ENCODE results near the gene EP400.

Gene EP400

DNA sequence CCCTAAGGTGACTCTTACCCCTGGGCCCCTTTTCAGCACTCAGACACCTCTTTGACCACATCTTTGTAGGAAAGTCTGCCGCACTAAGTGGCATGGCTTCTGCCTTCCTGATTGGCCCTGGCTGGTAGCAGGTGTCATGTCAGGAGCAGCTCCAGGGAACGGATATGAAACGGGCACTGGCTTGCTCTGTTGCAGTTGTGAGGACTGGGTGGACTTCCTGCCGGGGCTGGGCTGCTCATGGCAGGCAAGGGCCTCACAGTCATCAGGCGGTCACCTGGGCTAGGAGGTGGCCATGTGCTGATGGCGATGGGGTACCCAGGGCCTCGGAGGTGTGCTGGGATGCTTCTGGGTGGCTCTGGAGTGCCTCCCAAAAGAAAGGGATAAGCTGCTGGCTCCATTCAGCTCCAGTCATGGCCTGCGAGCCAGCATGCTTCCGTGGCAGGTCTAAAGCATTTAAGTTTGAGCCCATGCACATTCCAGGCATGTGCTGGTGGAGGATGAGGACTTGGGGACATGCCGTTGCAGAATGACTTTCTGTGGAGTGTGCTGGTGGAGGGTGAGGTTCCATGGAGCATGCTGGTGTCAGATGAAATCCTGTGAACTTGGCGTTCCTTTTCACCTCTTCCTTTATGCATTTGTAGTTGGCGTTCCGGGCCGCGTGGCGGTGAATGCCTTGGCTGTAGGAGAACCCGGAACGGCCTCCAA, 77.2 kb downstream of the EP400 start:
- ChIA-PET CTCF (no interaction called here), POLR2A (no interaction called here)
- no peak for TF ChIP-seq FOXK2 (IDR thresholded peaks at IDR 0.05)
- TF ChIP-seq L3MBTL2 (conservative IDR thresholded peaks at IDR 0.05) = no peak
- no peak for TF ChIP-seq HDGF (IDR thresholded peaks at IDR 0.05; ENCODE audit: borderline replicate concordance)
- TF ChIP-seq SUZ12 (IDR thresholded peaks at IDR 0.05) = no peak
- TF ChIP-seq CTBP1 (IDR thresholded peaks at IDR 0.05; ENCODE audit: borderline replicate concordance) = no peak
- TF ChIP-seq FOXM1 (IDR thresholded peaks at IDR 0.05; ENCODE audit: borderline replicate concordance) = no peak
- no peak for TF ChIP-seq NFRKB (IDR thresholded peaks at IDR 0.05)
- no peak for TF ChIP-seq TARDBP (IDR thresholded peaks at IDR 0.05)
- TF ChIP-seq BHLHE40 (IDR thresholded peaks at IDR 0.05; ENCODE audit: borderline replicate concordance) = no peak
- TF ChIP-seq ZNF384 (IDR thresholded peaks at IDR 0.05) = no peak
- no peak for TF ChIP-seq FOXA1 (IDR thresholded peaks at IDR 0.05)
- TF ChIP-seq ELF4 (IDR thresholded peaks at IDR 0.05) = no peak
- TF ChIP-seq, protein P1, sequence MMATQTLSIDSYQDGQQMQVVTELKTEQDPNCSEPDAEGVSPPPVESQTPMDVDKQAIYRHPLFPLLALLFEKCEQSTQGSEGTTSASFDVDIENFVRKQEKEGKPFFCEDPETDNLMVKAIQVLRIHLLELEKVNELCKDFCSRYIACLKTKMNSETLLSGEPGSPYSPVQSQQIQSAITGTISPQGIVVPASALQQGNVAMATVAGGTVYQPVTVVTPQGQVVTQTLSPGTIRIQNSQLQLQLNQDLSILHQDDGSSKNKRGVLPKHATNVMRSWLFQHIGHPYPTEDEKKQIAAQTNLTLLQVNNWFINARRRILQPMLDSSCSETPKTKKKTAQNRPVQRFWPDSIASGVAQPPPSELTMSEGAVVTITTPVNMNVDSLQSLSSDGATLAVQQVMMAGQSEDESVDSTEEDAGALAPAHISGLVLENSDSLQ (IDR thresholded peaks at IDR 0.05) = no peak
- TF ChIP-seq ARNT (IDR thresholded peaks at IDR 0.05) = no peak
- TF ChIP-seq LEF1 (IDR thresholded peaks at IDR 0.05; ENCODE audit: borderline replicate concordance) = no peak
- DNase-seq (ENCODE audit: extremely low spot score) = no peak

DNA sequence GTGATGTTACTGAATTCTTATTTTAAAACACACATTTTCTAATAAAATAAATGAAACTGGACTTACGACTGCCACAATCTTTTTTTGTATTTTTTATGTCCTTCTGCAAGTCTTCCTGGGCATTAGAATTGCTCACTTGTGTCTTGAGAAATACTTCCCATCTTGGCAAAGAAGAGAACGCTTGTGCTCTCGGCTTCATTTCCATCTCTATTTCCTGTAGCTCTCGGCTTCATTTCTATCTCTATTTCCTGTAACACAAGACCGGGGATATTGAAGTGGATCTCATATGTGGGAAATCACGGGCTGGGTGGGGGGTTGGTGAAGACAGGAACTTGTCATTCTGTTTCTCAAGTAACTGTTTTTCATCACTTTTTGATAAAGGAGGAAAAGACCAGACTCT, 77.9 kb downstream of the EP400 start:
- no peak for DNase-seq (ENCODE audit: extremely low spot score)
- POLR2A ChIA-PET = no interaction called here
- CTCF ChIA-PET = no interaction called here
- TF ChIP-seq SUZ12 (IDR thresholded peaks at IDR 0.05) (no peak), LEF1 (IDR thresholded peaks at IDR 0.05; ENCODE audit: borderline replicate concordance) (no peak), ARNT (IDR thresholded peaks at IDR 0.05) (no peak), TARDBP (IDR thresholded peaks at IDR 0.05) (no peak), FOXK2 (IDR thresholded peaks at IDR 0.05) (no peak), FOXA1 (IDR thresholded peaks at IDR 0.05) (no peak), ELF4 (IDR thresholded peaks at IDR 0.05) (no peak), HDGF (IDR thresholded peaks at IDR 0.05; ENCODE audit: borderline replicate concordance) (no peak)

DNA sequence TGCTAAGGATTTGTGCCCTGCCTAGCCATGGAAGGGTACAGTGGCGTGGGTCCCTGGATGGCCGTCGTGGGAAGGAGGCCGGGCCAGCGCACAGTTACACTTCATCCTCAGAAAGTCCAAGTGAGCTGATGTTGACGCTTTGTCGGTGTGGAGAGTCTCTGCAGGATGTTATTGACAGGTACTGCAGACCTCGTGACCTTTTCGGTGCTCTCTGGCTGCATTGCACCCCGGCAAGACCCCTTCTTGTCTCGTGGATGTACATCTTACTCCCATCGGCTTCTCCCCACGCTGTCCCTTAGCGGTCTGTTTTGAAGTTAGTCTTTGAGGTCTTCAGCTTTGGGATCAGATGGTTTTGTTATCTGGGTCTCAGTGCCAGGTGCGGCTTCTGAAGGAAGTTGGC, 78.4 kb downstream of the EP400 start:
- DNase-seq (ENCODE audit: extremely low spot score) = no peak
- ChIA-PET CTCF (no interaction called here), POLR2A (no interaction called here)
- no peak for TF ChIP-seq TARDBP (IDR thresholded peaks at IDR 0.05)
- no peak for TF ChIP-seq FOXM1 (IDR thresholded peaks at IDR 0.05; ENCODE audit: borderline replicate concordance)
- no peak for TF ChIP-seq NFRKB (IDR thresholded peaks at IDR 0.05)
- TF ChIP-seq, protein P1 (IDR thresholded peaks at IDR 0.05) = no peak
- TF ChIP-seq SP1 (IDR thresholded peaks at IDR 0.05) = no peak
- no peak for TF ChIP-seq ARNT (IDR thresholded peaks at IDR 0.05)
- TF ChIP-seq HDGF (IDR thresholded peaks at IDR 0.05; ENCODE audit: borderline replicate concordance) = no peak
- TF ChIP-seq ZNF384 (IDR thresholded peaks at IDR 0.05) = no peak
- no peak for TF ChIP-seq CTBP1 (IDR thresholded peaks at IDR 0.05; ENCODE audit: borderline replicate concordance)
- no peak for TF ChIP-seq L3MBTL2 (conservative IDR thresholded peaks at IDR 0.05)
- no peak for TF ChIP-seq BHLHE40 (IDR thresholded peaks at IDR 0.05; ENCODE audit: borderline replicate concordance)
- no peak for TF ChIP-seq FOXK2 (IDR thresholded peaks at IDR 0.05)
- no peak for TF ChIP-seq ELF4 (IDR thresholded peaks at IDR 0.05)
- no peak for TF ChIP-seq FOXA1 (IDR thresholded peaks at IDR 0.05)
- no peak for TF ChIP-seq LEF1 (IDR thresholded peaks at IDR 0.05; ENCODE audit: borderline replicate concordance)
- TF ChIP-seq SUZ12 (IDR thresholded peaks at IDR 0.05) = no peak

DNA sequence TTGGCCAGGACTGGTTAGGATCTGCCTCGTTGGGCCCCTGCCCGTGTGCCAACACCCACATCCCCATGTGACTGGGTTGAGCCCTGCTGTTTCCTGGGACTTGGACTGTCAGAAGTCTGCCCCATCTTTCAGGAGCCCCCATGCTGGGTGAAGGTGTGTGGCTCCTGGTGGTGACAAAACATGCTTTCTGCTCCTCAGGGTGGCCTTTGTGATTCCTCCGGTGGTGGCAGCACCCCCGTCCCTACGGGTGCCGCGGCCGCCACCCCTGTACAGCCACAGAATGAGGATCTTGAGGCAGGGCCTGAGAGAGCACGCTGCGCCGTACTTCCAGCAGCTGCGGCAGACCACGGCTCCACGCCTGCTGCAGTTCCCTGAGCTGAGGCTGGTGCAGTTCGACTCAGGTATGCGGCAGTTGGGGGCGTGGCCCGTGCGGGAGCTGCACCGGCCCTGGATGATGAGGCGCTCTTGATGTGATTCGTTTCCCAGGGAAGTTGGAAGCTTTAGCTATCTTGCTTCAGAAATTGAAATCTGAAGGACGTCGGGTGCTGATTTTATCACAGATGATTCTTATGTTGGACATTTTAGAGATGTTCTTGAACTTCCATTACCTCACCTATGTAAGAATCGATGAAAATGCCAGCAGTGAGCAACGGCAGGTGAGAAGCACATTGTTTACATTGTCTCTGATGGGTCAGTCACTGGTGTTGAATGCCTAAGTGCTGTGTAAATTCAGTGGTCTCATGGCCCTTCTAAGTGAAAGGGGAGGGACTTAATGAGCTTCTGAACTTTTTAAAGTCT, 80.0 kb downstream of the EP400 start:
- POLR2A ChIA-PET = no interaction called here
- TF ChIP-seq L3MBTL2 (conservative IDR thresholded peaks at IDR 0.05) (no peak), FOXK2 (IDR thresholded peaks at IDR 0.05) (no peak), TARDBP (IDR thresholded peaks at IDR 0.05) (no peak), SP1 (IDR thresholded peaks at IDR 0.05) (no peak), ZNF384 (IDR thresholded peaks at IDR 0.05) (no peak), ELF4 (IDR thresholded peaks at IDR 0.05) (no peak), ARNT (IDR thresholded peaks at IDR 0.05) (no peak)
- CTCF ChIA-PET = no interaction called here
- no peak for DNase-seq (ENCODE audit: extremely low spot score)

DNA sequence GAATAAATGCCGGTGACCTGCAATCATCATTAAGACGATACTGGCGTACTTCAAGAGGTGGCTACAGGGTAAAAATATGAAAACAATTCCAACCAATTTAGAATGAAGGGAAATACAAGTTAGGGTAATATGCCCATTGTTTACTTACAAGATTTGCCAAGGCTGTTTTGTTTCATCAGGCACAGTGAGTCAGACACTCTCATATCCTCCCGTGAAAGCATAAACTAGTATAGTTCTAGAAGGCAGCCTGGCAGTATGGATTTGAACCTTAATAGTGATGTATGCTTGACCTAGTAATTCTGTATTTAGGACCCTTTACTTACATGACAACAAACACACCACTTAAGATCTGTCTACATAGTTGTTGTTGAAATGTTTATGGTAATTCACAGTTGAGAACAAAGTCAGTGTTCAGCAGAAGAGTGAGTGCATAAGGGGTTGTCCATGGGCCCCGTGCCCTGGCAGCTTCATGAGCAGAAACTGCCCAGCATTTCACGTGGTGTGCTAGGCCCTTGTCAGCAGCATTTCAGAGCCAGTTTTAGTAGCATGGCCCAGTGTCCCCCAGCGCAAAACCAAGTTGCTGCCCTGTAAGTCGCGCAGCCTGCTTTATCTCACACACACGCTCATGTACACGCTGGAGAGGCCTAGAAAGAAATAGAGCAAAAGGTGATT, 80.8 kb downstream of the EP400 start:
- TF ChIP-seq, protein P1 (IDR thresholded peaks at IDR 0.05) = no peak
- TF ChIP-seq HDGF (IDR thresholded peaks at IDR 0.05; ENCODE audit: borderline replicate concordance) (no peak), SUZ12 (IDR thresholded peaks at IDR 0.05) (no peak)
- POLR2A ChIA-PET = no interaction called here
- CTCF ChIA-PET = no interaction called here
- no peak for DNase-seq (ENCODE audit: extremely low spot score)

DNA sequence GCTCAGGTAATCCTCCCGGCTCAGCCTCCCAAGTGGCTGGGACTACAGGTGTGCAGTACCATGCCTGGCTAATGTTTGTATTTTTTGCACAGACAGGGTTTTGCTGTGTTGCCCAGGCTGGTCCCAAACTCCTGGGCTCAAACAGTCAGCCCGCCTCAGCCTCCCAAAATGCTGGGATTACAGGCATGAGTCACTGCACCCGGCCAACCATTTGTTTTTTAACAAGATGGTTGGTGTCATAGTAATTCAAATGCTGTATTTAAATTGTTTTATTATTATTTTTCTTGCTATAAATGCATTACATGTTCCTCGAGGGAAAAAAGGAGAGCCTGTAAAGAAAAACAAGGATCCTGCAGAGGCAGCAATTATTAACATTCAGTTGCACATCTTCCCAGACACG, 83.9 kb downstream of the EP400 start:
- ChIA-PET POLR2A (no interaction called here), CTCF (no interaction called here)
- TF ChIP-seq SP1 (IDR thresholded peaks at IDR 0.05) (no peak), L3MBTL2 (conservative IDR thresholded peaks at IDR 0.05) (no peak), SUZ12 (IDR thresholded peaks at IDR 0.05) (no peak), FOXA1 (IDR thresholded peaks at IDR 0.05) (no peak), FOXK2 (IDR thresholded peaks at IDR 0.05) (no peak)
- DNase-seq (ENCODE audit: extremely low spot score) = no peak
